HL-60 (cell line): ENCODE measurements around the gene YLPM1.

Experiments used
- DNase-seq, 2 experiments: peaks; one replicate each; pipeline ENCODE4 v3.0.0-alpha.2; 2010 to 2020; ENCODE audit warnings: low read depth in 1 of 2, low spot score in 1 of 2
- H3K27ac ChIP-seq: fragments of 250-450 bp; sonication (Bioruptor Pico); replicated peaks from 2 replicates; pipeline ENCODE4 v1.5.1; 2020; ENCODE audit warnings: mild to moderate bottlenecking, moderate library complexity
- H3K27me3 ChIP-seq: fragments of 250-450 bp; sonication (Bioruptor Pico); 2 replicates; pipeline ENCODE4 v1.5.1; 2021; ENCODE audit warnings: mild to moderate bottlenecking, moderate library complexity; ENCODE audit not compliant: insufficient read depth, poor library complexity, severe bottlenecking
- H3K4me3 ChIP-seq: replicated peaks from 2 replicates; pipeline ENCODE4 v1.5.1; 2011; ENCODE audit warnings: mild to moderate bottlenecking, control low read depth, low read length; ENCODE audit not compliant: insufficient read depth
- CTCF ChIP-seq: IDR thresholded peaks from one replicate; pipeline ENCODE4 v1.5.1; 2011; ENCODE audit warnings: low read length, control low read depth, inconsistent platforms; ENCODE audit not compliant: insufficient read depth
- GABPA ChIP-seq: IDR thresholded peaks from 2 replicates; pipeline ENCODE4 v1.6.1; 2012; ENCODE audit warnings: low read depth
- POLR2AphosphoS5 ChIP-seq: IDR thresholded peaks from 2 replicates; pipeline ENCODE4 v1.6.1; 2012; ENCODE audit warnings: low read depth
- REST ChIP-seq: IDR thresholded peaks from 2 replicates; pipeline ENCODE4 v1.6.1; 2012; ENCODE audit warnings: low read depth; ENCODE audit not compliant: insufficient replicate concordance
- SPI1 ChIP-seq: IDR thresholded peaks from 2 replicates; pipeline ENCODE4 v1.6.1; 2012; ENCODE audit warnings: low read depth, mild to moderate bottlenecking, borderline replicate concordance

The YLPM1 gene

GRCh38 chr14:74843653-74844052 lies 80.5 kb downstream of the YLPM1 start:
- H3K27ac ChIP-seq: no peak overlapping the region
- no peak overlapping the region for H3K4me3 ChIP-seq
- TF ChIP-seq GABPA (no peak), POLR2AphosphoS5 (no peak), SPI1 (no peak), REST (no peak), CTCF (no peak)
- DNase-seq: no peak
- no peaks in the 10 kb centered on the region for H3K27me3 ChIP-seq

- Histone ChIP-seq H3K4me3 (no peak overlapping the region), H3K27me3 (no peaks in the 10 kb centered on the region), H3K27ac (no peak overlapping the region)
- DNase-seq: no peak
- no peak for TF ChIP-seq GABPA
- no peak for TF ChIP-seq REST
- TF ChIP-seq SPI1: no peak
- no peak for TF ChIP-seq CTCF
- no peak for TF ChIP-seq POLR2AphosphoS5
Measured at GRCh38 chr14:74846168-74846567, 83.1 kb downstream of the YLPM1 start.

GRCh38 chr14:74846968-74847665 lies 84.0 kb downstream of the YLPM1 start:
- Histone ChIP-seq H3K4me3 (no peak overlapping the region), H3K27ac (no peak overlapping the region), H3K27me3 (no peaks in the 10 kb centered on the region)
- no peak for DNase-seq
- TF ChIP-seq GABPA: no peak
- no peak for TF ChIP-seq CTCF
- no peak for TF ChIP-seq REST
- no peak for TF ChIP-seq POLR2AphosphoS5
- TF ChIP-seq SPI1: no peak
